Measurements from ENCODE around the gene ZNHIT2. TPM values are rescaled to one million over a fixed set of nuclear protein-coding genes. Genes with fewer than 3 reads are reported as not detected.

ZNHIT2 gene
- total and polyA plus RNA-seq, 10 of the 15 experiments (the other 5 are each of a cell fraction or from before 2014, with no cell fraction given) = 0.24 to 20.4 (median 15.5) TPM; not detected in 1

DNA sequence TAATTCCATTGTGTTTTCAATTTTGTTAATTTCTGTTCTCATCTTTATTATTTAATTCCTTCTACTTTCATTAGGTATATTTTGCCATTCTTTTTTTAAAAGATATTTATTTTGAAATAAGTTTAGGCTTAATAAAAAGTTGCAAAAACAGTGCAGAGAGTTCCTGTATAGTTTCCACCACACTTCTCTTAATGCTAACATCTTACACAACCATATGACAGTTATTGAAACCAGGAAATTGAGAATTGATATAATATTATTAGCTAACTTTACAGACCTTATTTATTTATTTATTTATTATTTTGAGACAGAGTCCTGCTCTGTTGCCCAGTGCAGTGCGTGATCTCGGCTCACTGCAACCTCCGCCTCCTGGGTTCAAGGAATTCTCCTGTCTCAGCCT lies 38.8 kb upstream of the ZNHIT2 start:
- H3K4me2 ChIP-seq (ENCODE audit: control insufficient read depth, insufficient read depth) = no peak overlapping the region
- no peak overlapping the region for H3K27ac ChIP-seq (ENCODE audit: control insufficient read depth, insufficient read depth)
- WGBS (ENCODE audit: insufficient coverage, insufficient replicate concordance, low lambda C conversion rate, missing lambda C conversion rate) = 98% methylated on average over 3 of the region's 3 CpGs
- POLR2A ChIA-PET = interaction anchor here (1.4 kb wide), 1 partner anchor 21 kb away, joined by 3 read pairs; no protein-coding TSS in a partner anchor
- no peak overlapping the region for H2AFZ ChIP-seq (ENCODE audit: control insufficient read depth, low read depth, low read length)
- RAD21 ChIA-PET (ENCODE audit: unreplicated experiment) = no interaction called here
- BruUV-seq (replicated peaks) = no TSS peak
- FAIRE-seq (no peak), ATAC-seq (no peak), DNase-seq (ENCODE audit: low read depth, low spot score) (no peak)
- no peak overlapping the region for H3K9ac ChIP-seq (ENCODE audit: control insufficient read depth, insufficient read depth, low read length)
- intact Hi-C loops (cut with micrococcal nuclease; ENCODE audit: unreplicated experiment) = no loop called here
- H3K79me2 ChIP-seq (ENCODE audit: control insufficient read depth, insufficient read depth, low read length) = no peaks in the 10 kb centered on the region
- H3K9me3 ChIP-seq (replicated peaks; ENCODE audit: control insufficient read depth, insufficient read depth, low read length) = no peaks in the 10 kb centered on the region
- no peaks in the 10 kb centered on the region for H3K36me3 ChIP-seq (ENCODE audit: control insufficient read depth in 2 of 2, insufficient read depth in 2 of 2, low read length in 1 of 2)
- no peaks in the 10 kb centered on the region for H4K20me1 ChIP-seq (ENCODE audit: control insufficient read depth, insufficient read depth)
- H3K27me3 ChIP-seq (replicated peaks in 1 of 2; ENCODE audit: control insufficient read depth in 2 of 2, insufficient read depth in 2 of 2, low read length in 1 of 2) = no peaks in the 10 kb centered on the region
- TF ChIP-seq JUNB (IDR thresholded peaks at IDR 0.05) (no peak), RELA (IDR thresholded peaks at IDR 0.05; ENCODE audit: borderline replicate concordance, partially characterized antibody) (no peak), RFX5 (IDR thresholded peaks at IDR 0.05; ENCODE audit: low read depth, low read length) (no peak), ZSCAN29 (IDR thresholded peaks at IDR 0.05) (no peak), EZH2 (IDR thresholded peaks at IDR 0.05; ENCODE audit: borderline replicate concordance, control insufficient read depth, low read depth, low read length) (no peak), ZNF274 (IDR thresholded peaks at IDR 0.05; ENCODE audit: insufficient read depth, insufficient read length) (no peak), EP300 (IDR thresholded peaks at IDR 0.05; ENCODE audit: borderline replicate concordance in 1 of 2, control insufficient read depth in 1 of 2, low read depth in 2 of 2, low read length in 2 of 2) (no peak), SPI1 (IDR thresholded peaks at IDR 0.05; ENCODE audit: borderline replicate concordance, insufficient read depth, low read depth, low read length) (no peak), CEBPZ (IDR thresholded peaks at IDR 0.05; ENCODE audit: low read depth, low read length) (no peak), RCOR1 (conservative IDR thresholded peaks at IDR 0.05; ENCODE audit: low read depth, low read length) (no peak), BACH1 (IDR thresholded peaks at IDR 0.05; ENCODE audit: borderline replicate concordance) (no peak), JUND (IDR thresholded peaks at IDR 0.05; ENCODE audit: low read depth, low read length) (no peak), HCFC1 (IDR thresholded peaks at IDR 0.05; ENCODE audit: low read length) (no peak), PAX5 (IDR thresholded peaks at IDR 0.05; ENCODE audit: borderline replicate concordance, low read depth, low read length) (no peak), ZNF217 (IDR thresholded peaks at IDR 0.05) (no peak), IKZF1 (conservative IDR thresholded peaks at IDR 0.05) (no peak), LARP7 (IDR thresholded peaks at IDR 0.05) (no peak), SRF (IDR thresholded peaks at IDR 0.05; ENCODE audit: low read depth in 2 of 2, low read length in 2 of 2) (no peak)
- H3K4me1 ChIP-seq (ENCODE audit: control insufficient read depth, insufficient read depth, low read length) = peaks cover 27% of the 10 kb centered on the region
- no peak overlapping the region for H3K4me3 ChIP-seq
- in situ Hi-C loops (cut with MboI) = no loop called here
- SMC1A ChIA-PET (ENCODE audit: uncharacterized antibody, unreplicated experiment) = no interaction called here
- CTCF ChIA-PET = no interaction called here

Measured in GM12878 (cell line).